SK-N-SH treated with all-trans-retinoic acid at 6 μM for 48 hours (cell line): ENCODE results near the gene NAT8L.

Source experiments
- ATAC-seq: fragments of 200-7000 bp; cut with Tn5 transposase; 3 replicates; pipeline ENCODE4 v1.9.1; 2020; ENCODE audit warnings: mild to moderate bottlenecking, moderate library complexity
- ARNTL ChIP-seq: fragments of 450-650 bp; formaldehyde crosslinking; IDR thresholded peaks from 2 replicates; pipeline ENCODE4 v1.5.0; 2020; ENCODE audit warnings: low read depth, mild to moderate bottlenecking, moderate library complexity, borderline replicate concordance
- BACH2 ChIP-seq: fragments of 250-450 bp; sonication (Bioruptor Pico); IDR thresholded peaks from 2 replicates; pipeline ENCODE4 v1.9.0; 2021; ENCODE audit warnings: mild to moderate bottlenecking, borderline replicate concordance
- CSDC2 ChIP-seq: fragments of 250-450 bp; sonication (Bioruptor Pico); IDR thresholded peaks from 2 replicates; pipeline ENCODE4 v1.5.0; 2020; ENCODE audit warnings: mild to moderate bottlenecking, moderate library complexity
- ESRRG ChIP-seq: fragments of 250-450 bp; sonication (Bioruptor Pico); IDR thresholded peaks from 2 replicates; pipeline ENCODE4 v1.6.1; 2021; ENCODE audit warnings: mild to moderate bottlenecking
- GLIS3 ChIP-seq: fragments of 250-450 bp; sonication (Bioruptor Pico); IDR thresholded peaks from 2 replicates; pipeline ENCODE4 v1.5.0; 2020; ENCODE audit warnings: mild to moderate bottlenecking, moderate library complexity
- OSR1 ChIP-seq: fragments of 250-450 bp; sonication (Bioruptor Pico); IDR thresholded peaks from 2 replicates; pipeline ENCODE4 v1.8.0; 2022; ENCODE audit warnings: moderate library complexity, mild to moderate bottlenecking, inconsistent platforms
- PPARA ChIP-seq: fragments of 250-450 bp; sonication (Bioruptor Pico); IDR thresholded peaks from 2 replicates; pipeline ENCODE4 v1.5.0; 2020; ENCODE audit warnings: mild to moderate bottlenecking, borderline replicate concordance
- RARB ChIP-seq: fragments of 250-450 bp; sonication (Bioruptor Pico); IDR thresholded peaks from 2 replicates; pipeline ENCODE4 v1.8.0; 2021; ENCODE audit warnings: mild to moderate bottlenecking, moderate library complexity
- SNAI2 ChIP-seq: fragments of 250-450 bp; sonication (Bioruptor Pico); IDR thresholded peaks from 2 replicates; pipeline ENCODE4 v1.5.0; 2020; ENCODE audit warnings: mild to moderate bottlenecking, moderate library complexity
- TCF4 ChIP-seq: fragments of 250-450 bp; sonication (Bioruptor Pico); IDR thresholded peaks from 2 replicates; pipeline ENCODE4 v1.8.0; 2021; ENCODE audit warnings: mild to moderate bottlenecking, moderate library complexity, borderline replicate concordance
- TOX ChIP-seq: fragments of 250-450 bp; sonication (Bioruptor Pico); IDR thresholded peaks from 2 replicates; pipeline ENCODE4 v1.8.0; 2021; ENCODE audit warnings: mild to moderate bottlenecking, moderate library complexity, borderline replicate concordance
- ZC3H10 ChIP-seq: fragments of 250-450 bp; sonication (Bioruptor Pico); IDR thresholded peaks from 2 replicates; pipeline ENCODE4 v1.5.1; 2021; ENCODE audit warnings: mild to moderate bottlenecking, moderate library complexity
- ZFP30 ChIP-seq: fragments of 450-650 bp; formaldehyde crosslinking; IDR thresholded peaks from 2 replicates; pipeline ENCODE4 v1.5.0; 2022; ENCODE audit warnings: mild to moderate bottlenecking, moderate library complexity
- ZNF70 ChIP-seq: fragments of 450-650 bp; formaldehyde crosslinking; IDR thresholded peaks from 2 replicates; pipeline ENCODE4 v1.5.0; 2020; ENCODE audit warnings: mild to moderate bottlenecking, moderate library complexity
- ZNF8 ChIP-seq: fragments of 450-650 bp; formaldehyde crosslinking; IDR thresholded peaks from 2 replicates; pipeline ENCODE4 v1.5.0; 2020; ENCODE audit warnings: mild to moderate bottlenecking, moderate library complexity
- TF ChIP-seq, protein P1 (sequence below): fragments of 250-450 bp; sonication (Bioruptor Pico); IDR thresholded peaks from 2 replicates; pipeline ENCODE4 v1.5.1; 2020; ENCODE audit warnings: low read depth, mild to moderate bottlenecking, moderate library complexity
- TF ChIP-seq, protein P2 (sequence below): fragments of 250-450 bp; sonication (Bioruptor Pico); IDR thresholded peaks from 2 replicates; pipeline ENCODE4 v1.8.0; 2020; ENCODE audit warnings: mild to moderate bottlenecking, moderate library complexity, borderline replicate concordance
- TF ChIP-seq, protein P3 (sequence below): fragments of 250-450 bp; sonication (Bioruptor Pico); IDR thresholded peaks from 2 replicates; pipeline ENCODE4 v1.5.1; 2021; ENCODE audit warnings: mild to moderate bottlenecking, moderate library complexity
- TF ChIP-seq, protein P4 (sequence below): fragments of 250-450 bp; sonication (Bioruptor Pico); IDR thresholded peaks from 2 replicates; pipeline ENCODE4 v1.8.0; 2021; ENCODE audit warnings: low read depth, mild to moderate bottlenecking, moderate library complexity, borderline replicate concordance

The NAT8L gene

DNA sequence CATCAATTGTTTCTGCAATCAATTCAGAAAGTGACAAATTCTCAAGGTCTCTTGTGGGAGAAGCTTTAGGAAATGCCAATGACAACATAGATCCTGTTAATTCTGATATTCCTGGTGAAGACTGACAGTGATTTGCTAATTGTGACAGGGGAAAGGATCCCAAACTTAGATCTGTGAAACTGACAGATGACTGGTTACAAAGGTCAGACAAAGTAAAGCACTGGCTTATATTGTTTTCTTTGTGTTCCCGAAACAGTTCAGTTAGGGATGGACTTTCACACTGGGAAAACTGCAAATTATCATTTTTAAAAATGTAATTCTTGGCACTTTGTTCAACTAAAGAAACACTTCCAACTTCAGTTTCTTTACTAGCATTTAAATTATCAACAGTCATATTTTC, 30.1 kb downstream of the NAT8L start:
- no peak for ATAC-seq
- TF ChIP-seq PPARA (no peak), SNAI2 (CRISPR knock-in tag) (no peak), ZFP30 (no peak), RARB (CRISPR knock-in tag) (no peak), BACH2 (CRISPR knock-in tag) (no peak), TCF4 (CRISPR knock-in tag) (no peak), ZNF8 (CRISPR knock-in tag) (no peak), CSDC2 (CRISPR knock-in tag) (no peak), OSR1 (CRISPR knock-in tag) (no peak), ESRRG (CRISPR knock-in tag) (no peak), ZC3H10 (CRISPR knock-in tag) (no peak), ZNF70 (no peak), TOX (CRISPR knock-in tag) (no peak)
- TF ChIP-seq, protein P1, sequence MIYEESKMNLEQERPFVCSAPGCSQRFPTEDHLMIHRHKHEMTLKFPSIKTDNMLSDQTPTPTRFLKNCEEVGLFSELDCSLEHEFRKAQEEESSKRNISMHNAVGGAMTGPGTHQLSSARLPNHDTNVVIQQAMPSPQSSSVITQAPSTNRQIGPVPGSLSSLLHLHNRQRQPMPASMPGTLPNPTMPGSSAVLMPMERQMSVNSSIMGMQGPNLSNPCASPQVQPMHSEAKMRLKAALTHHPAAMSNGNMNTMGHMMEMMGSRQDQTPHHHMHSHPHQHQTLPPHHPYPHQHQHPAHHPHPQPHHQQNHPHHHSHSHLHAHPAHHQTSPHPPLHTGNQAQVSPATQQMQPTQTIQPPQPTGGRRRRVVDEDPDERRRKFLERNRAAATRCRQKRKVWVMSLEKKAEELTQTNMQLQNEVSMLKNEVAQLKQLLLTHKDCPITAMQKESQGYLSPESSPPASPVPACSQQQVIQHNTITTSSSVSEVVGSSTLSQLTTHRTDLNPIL (CRISPR knock-in tag), result no peak
- TF ChIP-seq, protein P2, sequence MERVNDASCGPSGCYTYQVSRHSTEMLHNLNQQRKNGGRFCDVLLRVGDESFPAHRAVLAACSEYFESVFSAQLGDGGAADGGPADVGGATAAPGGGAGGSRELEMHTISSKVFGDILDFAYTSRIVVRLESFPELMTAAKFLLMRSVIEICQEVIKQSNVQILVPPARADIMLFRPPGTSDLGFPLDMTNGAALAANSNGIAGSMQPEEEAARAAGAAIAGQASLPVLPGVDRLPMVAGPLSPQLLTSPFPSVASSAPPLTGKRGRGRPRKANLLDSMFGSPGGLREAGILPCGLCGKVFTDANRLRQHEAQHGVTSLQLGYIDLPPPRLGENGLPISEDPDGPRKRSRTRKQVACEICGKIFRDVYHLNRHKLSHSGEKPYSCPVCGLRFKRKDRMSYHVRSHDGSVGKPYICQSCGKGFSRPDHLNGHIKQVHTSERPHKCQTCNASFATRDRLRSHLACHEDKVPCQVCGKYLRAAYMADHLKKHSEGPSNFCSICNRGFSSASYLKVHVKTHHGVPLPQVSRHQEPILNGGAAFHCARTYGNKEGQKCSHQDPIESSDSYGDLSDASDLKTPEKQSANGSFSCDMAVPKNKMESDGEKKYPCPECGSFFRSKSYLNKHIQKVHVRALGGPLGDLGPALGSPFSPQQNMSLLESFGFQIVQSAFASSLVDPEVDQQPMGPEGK (CRISPR knock-in tag), result no peak
- TF ChIP-seq, protein P3, sequence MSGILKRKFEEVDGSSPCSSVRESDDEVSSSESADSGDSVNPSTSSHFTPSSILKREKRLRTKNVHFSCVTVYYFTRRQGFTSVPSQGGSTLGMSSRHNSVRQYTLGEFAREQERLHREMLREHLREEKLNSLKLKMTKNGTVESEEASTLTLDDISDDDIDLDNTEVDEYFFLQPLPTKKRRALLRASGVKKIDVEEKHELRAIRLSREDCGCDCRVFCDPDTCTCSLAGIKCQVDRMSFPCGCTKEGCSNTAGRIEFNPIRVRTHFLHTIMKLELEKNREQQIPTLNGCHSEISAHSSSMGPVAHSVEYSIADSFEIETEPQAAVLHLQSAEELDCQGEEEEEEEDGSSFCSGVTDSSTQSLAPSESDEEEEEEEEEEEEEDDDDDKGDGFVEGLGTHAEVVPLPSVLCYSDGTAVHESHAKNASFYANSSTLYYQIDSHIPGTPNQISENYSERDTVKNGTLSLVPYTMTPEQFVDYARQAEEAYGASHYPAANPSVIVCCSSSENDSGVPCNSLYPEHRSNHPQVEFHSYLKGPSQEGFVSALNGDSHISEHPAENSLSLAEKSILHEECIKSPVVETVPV (CRISPR knock-in tag), result no peak

DNA sequence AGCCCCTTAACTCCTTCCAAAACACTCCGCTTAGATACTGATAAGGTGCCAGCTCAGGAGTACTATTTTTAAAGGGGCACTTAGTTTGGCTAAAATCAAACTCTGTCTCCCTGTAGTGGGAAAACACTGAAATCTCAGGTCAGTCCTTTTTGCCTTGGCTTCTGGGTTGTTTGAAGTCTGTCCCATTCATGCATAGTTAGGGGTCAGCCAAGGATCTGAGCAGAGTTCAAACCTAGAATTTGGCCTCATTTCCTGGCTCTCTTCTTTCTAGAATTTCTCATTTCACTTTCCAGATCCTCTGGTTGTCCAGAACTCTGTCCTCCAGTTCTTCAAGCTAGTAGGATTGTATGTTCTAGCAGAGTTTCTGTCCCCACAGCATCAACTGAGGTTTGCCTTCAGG, 31.5 kb downstream of the NAT8L start:
- TF ChIP-seq CSDC2 (CRISPR knock-in tag) (no peak), RARB (CRISPR knock-in tag) (no peak), BACH2 (CRISPR knock-in tag) (no peak), GLIS3 (CRISPR knock-in tag) (no peak), TCF4 (CRISPR knock-in tag) (no peak), ZFP30 (no peak), ZC3H10 (CRISPR knock-in tag) (no peak), ARNTL (CRISPR knock-in tag) (no peak)
- TF ChIP-seq, protein P3 (CRISPR knock-in tag), result no peak
- TF ChIP-seq, protein P2 (CRISPR knock-in tag), result no peak
- TF ChIP-seq, protein P4, sequence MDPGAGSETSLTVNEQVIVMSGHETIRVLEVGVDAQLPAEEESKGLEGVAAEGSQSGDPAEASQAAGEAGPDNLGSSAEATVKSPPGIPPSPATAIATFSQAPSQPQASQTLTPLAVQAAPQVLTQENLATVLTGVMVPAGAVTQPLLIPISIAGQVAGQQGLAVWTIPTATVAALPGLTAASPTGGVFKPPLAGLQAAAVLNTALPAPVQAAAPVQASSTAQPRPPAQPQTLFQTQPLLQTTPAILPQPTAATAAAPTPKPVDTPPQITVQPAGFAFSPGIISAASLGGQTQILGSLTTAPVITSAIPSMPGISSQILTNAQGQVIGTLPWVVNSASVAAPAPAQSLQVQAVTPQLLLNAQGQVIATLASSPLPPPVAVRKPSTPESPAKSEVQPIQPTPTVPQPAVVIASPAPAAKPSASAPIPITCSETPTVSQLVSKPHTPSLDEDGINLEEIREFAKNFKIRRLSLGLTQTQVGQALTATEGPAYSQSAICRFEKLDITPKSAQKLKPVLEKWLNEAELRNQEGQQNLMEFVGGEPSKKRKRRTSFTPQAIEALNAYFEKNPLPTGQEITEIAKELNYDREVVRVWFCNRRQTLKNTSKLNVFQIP (CRISPR knock-in tag), result no peak
- TF ChIP-seq, protein P1 (CRISPR knock-in tag), result no peak
- ATAC-seq, result no peak
